Measurements from ENCODE around the gene DDX28. TPM values are rescaled to one million over a fixed set of nuclear protein-coding genes. Genes with fewer than 3 reads are reported as not detected.

The DDX28 gene
- polyA plus RNA-seq, 1 donor from 2014 or later: 13.9 TPM

GRCh38 chr16:68028996-68029395 lies 6.0 kb upstream of the DDX28 start:
- Histone ChIP-seq H3F3A (ENCODE audit: insufficient read depth, low read length, poor library complexity, severe bottlenecking) (no peaks in the 10 kb centered on the region), H3K9me2 (ENCODE audit: insufficient read depth, low read length) (no peaks in the 10 kb centered on the region), H3K79me2 (replicated peaks; ENCODE audit: insufficient read depth, low read length) (peaks cover 2% of the 10 kb centered on the region), H3K4me3 (ENCODE audit: low read length) (no peak overlapping the region), H3K9ac (ENCODE audit: low read length) (no peak overlapping the region), H2AFZ (ENCODE audit: low read depth, low read length) (no peak overlapping the region), H4K20me1 (ENCODE audit: insufficient read depth) (no peaks in the 10 kb centered on the region), H3K36me3 (ENCODE audit: insufficient read depth, low read length) (no peaks in the 10 kb centered on the region), H3K27ac (ENCODE audit: low read length) (no peak overlapping the region), H3K27me3 (ENCODE audit: insufficient read depth, low read depth, low read length) (no peaks in the 10 kb centered on the region), H3K9me3 (ENCODE audit: low read length) (no peaks in the 10 kb centered on the region), H3K4me2 (ENCODE audit: low read length) (no peak overlapping the region)
- no peak for TF ChIP-seq CTCF (IDR thresholded peaks at IDR 0.05; ENCODE audit: poor library complexity, severe bottlenecking)
- TF ChIP-seq REST (IDR thresholded peaks at IDR 0.05; ENCODE audit: borderline replicate concordance): no peak
- no peak for TF ChIP-seq SMC3 (conservative IDR thresholded peaks at IDR 0.05; ENCODE audit: poor library complexity)
- TF ChIP-seq EP300 (conservative IDR thresholded peaks at IDR 0.05; ENCODE audit: poor library complexity, severe bottlenecking): no peak
- TF ChIP-seq TAF1 (IDR thresholded peaks at IDR 0.05; ENCODE audit: low read depth): no peak
- TF ChIP-seq MXI1 (conservative IDR thresholded peaks at IDR 0.05; ENCODE audit: poor library complexity, severe bottlenecking): no peak
- no peak for TF ChIP-seq EZH2 (IDR thresholded peaks at IDR 0.05; ENCODE audit: borderline replicate concordance, insufficient read depth, low read length, poor library complexity, severe bottlenecking)
- no peak for TF ChIP-seq RAD21 (conservative IDR thresholded peaks at IDR 0.05)
- no peak for TF ChIP-seq POLR2AphosphoS5 (IDR thresholded peaks at IDR 0.05)

- no peaks in the 10 kb centered on the region for H3F3A ChIP-seq (ENCODE audit: insufficient read depth, low read length, poor library complexity, severe bottlenecking)
- H3K9ac ChIP-seq (ENCODE audit: low read length): peak overlapping the region; percentile 78
- peak overlapping the region; percentile 87 for H3K4me2 ChIP-seq (ENCODE audit: low read length)
- TF ChIP-seq EP300 (conservative IDR thresholded peaks at IDR 0.05; ENCODE audit: poor library complexity, severe bottlenecking): no peak
- TF ChIP-seq RAD21 (conservative IDR thresholded peaks at IDR 0.05): no peak
- TF ChIP-seq MXI1 (conservative IDR thresholded peaks at IDR 0.05; ENCODE audit: poor library complexity, severe bottlenecking): no peak
- TF ChIP-seq POLR2AphosphoS5 (IDR thresholded peaks at IDR 0.05): no peak
- TF ChIP-seq REST (IDR thresholded peaks at IDR 0.05; ENCODE audit: borderline replicate concordance): no peak
- no peak for TF ChIP-seq SMC3 (conservative IDR thresholded peaks at IDR 0.05; ENCODE audit: poor library complexity)
- TF ChIP-seq EZH2 (IDR thresholded peaks at IDR 0.05; ENCODE audit: borderline replicate concordance, insufficient read depth, low read length, poor library complexity, severe bottlenecking): no peak
- no peak for TF ChIP-seq TAF1 (IDR thresholded peaks at IDR 0.05; ENCODE audit: low read depth)
- no peak for TF ChIP-seq CTCF (IDR thresholded peaks at IDR 0.05; ENCODE audit: poor library complexity, severe bottlenecking)
- H3K27ac ChIP-seq (ENCODE audit: low read length): peak overlapping the region; percentile 74
- H3K9me3 ChIP-seq (ENCODE audit: low read length): no peaks in the 10 kb centered on the region
- H3K36me3 ChIP-seq (ENCODE audit: insufficient read depth, low read length): no peaks in the 10 kb centered on the region
- peak overlapping the region; percentile 78 for H2AFZ ChIP-seq (ENCODE audit: low read depth, low read length)
- H3K4me3 ChIP-seq (ENCODE audit: low read length): peak overlapping the region; percentile 100
- H4K20me1 ChIP-seq (ENCODE audit: insufficient read depth): no peaks in the 10 kb centered on the region
- no peaks in the 10 kb centered on the region for H3K9me2 ChIP-seq (ENCODE audit: insufficient read depth, low read length)
- no peaks in the 10 kb centered on the region for H3K27me3 ChIP-seq (ENCODE audit: insufficient read depth, low read depth, low read length)
- peaks cover 13% of the 10 kb centered on the region for H3K79me2 ChIP-seq (replicated peaks; ENCODE audit: insufficient read depth, low read length)
Measured at GRCh38 chr16:68022278-68022727, 729 bp downstream of the DDX28 start.

Data from neural cell (in vitro differentiated cells).